ENCODE results near the gene PHF5A.

PHF5A gene

DNA sequence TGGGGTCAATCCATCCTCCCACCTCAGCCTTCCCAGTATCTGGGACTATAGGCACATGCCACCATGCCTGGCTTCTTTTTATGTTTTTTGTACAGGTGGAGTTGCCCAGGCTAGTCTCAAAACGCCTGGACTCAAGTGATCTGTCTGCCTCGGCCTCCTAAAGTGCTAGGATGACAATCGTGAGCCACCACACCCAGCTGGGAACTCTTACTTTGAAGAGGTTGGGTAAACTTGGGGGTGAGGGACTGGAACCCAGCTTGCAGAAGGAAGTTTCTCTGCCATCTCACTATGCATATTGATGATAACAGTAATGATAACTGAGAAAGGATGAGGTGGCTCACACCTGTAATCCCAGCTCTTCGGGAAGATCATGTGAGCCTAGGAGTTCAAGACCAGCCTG lies 36.3 kb upstream of the PHF5A start:
- Histone ChIP-seq H3K27me3 (no peaks in the 10 kb centered on the region), H3K9me3 (no peaks in the 10 kb centered on the region), H3K4me3 (ENCODE audit: low read depth, low read length) (no peak overlapping the region), H3K4me1 (no peaks in the 10 kb centered on the region), H3K36me3 (peaks cover 65% of the 10 kb centered on the region)
- DNase-seq = no peak
- TF ChIP-seq, protein P1, sequence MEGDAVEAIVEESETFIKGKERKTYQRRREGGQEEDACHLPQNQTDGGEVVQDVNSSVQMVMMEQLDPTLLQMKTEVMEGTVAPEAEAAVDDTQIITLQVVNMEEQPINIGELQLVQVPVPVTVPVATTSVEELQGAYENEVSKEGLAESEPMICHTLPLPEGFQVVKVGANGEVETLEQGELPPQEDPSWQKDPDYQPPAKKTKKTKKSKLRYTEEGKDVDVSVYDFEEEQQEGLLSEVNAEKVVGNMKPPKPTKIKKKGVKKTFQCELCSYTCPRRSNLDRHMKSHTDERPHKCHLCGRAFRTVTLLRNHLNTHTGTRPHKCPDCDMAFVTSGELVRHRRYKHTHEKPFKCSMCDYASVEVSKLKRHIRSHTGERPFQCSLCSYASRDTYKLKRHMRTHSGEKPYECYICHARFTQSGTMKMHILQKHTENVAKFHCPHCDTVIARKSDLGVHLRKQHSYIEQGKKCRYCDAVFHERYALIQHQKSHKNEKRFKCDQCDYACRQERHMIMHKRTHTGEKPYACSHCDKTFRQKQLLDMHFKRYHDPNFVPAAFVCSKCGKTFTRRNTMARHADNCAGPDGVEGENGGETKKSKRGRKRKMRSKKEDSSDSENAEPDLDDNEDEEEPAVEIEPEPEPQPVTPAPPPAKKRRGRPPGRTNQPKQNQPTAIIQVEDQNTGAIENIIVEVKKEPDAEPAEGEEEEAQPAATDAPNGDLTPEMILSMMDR (IDR thresholded peaks at IDR 0.05; ENCODE audit: low read depth, low read length) = no peak

DNA sequence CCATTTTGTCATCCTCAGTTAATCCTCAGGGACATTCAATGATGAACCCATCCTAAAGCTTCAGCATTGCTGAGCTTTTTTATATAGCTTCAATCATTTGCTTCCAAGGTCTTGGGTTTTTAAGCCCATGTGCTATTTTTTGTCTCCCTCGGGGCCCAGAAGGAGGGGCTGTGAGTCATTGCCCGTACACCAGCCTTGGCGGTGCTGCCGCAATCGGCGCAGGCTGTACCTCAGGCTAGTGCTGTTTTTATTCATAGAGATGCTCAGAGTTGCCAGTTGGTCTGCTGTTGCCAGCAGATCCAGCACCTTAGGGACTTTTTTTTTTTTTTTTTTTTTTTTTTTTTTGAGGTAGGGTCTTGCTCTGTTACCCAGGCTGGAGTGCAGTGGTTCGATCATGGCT lies 35.9 kb upstream of the PHF5A start:
- Histone ChIP-seq H3K36me3 (peaks cover 68% of the 10 kb centered on the region), H3K4me1 (no peaks in the 10 kb centered on the region), H3K27me3 (no peaks in the 10 kb centered on the region), H3K4me3 (ENCODE audit: low read depth, low read length) (no peak overlapping the region), H3K9me3 (no peaks in the 10 kb centered on the region)
- no peak for DNase-seq
- TF ChIP-seq, protein P1 (IDR thresholded peaks at IDR 0.05; ENCODE audit: low read depth, low read length) = no peak

DNA sequence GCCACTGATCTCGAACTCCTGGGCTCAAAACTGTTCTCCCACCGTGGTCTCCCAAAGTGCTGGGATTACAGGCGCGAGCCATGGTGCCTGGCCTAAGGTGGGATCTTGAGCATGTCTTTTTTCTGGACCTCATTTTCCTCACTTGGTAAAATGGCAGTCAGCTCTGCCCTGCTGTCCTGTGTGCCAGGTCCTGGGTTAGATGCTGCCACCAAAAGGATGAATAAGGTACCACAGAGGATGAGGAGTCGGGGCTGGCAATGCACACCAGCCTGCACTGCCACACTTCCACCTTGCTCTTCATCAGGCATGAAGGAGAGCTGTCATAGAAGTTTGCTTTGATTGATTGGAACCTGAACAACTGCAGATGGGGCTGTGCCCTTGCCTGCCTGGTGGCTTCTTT lies 32.7 kb upstream of the PHF5A start:
- Histone ChIP-seq H3K27me3 (no peaks in the 10 kb centered on the region), H3K9me3 (no peaks in the 10 kb centered on the region), H3K4me3 (ENCODE audit: low read depth, low read length) (no peak overlapping the region), H3K36me3 (peaks cover 55% of the 10 kb centered on the region), H3K4me1 (no peaks in the 10 kb centered on the region)
- TF ChIP-seq, protein P1 (IDR thresholded peaks at IDR 0.05; ENCODE audit: low read depth, low read length) = peak; percentile 50
- peak; percentile 37 for DNase-seq

DNA sequence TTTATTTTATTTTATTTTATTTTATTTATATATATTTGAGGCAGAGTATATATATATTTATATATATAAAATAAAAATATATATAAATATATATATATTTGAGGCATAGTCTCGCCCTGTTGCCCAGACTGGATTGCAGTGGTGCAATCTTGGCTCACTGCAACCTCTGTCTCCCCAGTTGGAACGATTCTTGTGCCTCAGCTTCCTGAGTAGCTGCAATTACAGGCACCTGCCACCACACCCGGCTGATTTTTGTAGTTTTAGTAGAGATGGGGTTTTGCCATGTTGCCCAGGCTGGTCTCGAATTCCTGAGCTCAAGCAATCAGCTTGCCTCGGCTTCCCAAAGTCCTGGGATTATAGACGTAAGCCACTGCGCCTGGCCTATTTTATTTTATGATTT lies 31.8 kb upstream of the PHF5A start:
- no peak overlapping the region for H3K4me3 ChIP-seq (ENCODE audit: low read depth, low read length)
- no peaks in the 10 kb centered on the region for H3K27me3 ChIP-seq
- TF ChIP-seq, protein P1 (IDR thresholded peaks at IDR 0.05; ENCODE audit: low read depth, low read length) = no peak
- no peak for DNase-seq
- peaks cover 55% of the 10 kb centered on the region for H3K36me3 ChIP-seq
- no peaks in the 10 kb centered on the region for H3K9me3 ChIP-seq
- no peaks in the 10 kb centered on the region for H3K4me1 ChIP-seq

DNA sequence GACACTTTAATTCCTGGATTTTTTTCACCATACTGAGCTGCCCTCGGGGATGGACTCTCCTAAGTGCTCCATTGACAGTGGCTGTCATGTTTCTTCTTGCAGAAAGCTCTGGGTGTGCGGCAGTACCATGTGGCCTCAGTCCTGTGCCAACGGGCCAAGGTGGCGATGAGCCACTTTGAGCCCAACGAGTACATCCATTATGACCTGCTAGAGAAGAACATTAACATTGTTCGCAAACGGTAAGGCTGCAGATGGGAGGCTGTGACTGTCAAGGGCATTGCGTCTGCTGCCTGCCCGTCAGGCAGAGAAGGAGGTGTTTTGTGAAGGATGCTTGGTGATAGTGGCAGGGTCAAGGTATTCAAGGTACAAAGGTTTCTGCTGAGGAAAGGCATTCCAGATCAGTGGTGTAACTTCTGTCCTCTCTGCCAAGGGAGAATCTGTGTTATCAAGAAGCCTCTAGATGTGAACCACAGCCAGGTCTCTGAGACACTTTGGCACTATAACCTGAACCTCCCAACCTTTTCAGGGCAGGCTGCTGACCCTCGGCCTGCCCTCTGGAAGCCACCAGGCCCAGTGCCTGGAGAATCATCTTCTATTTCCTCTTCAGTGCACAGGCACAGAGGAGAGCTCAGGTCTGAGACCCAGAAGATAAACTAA lies 31.3 kb upstream of the PHF5A start:
- H3K36me3 ChIP-seq = peaks cover 52% of the 10 kb centered on the region
- no peaks in the 10 kb centered on the region for H3K27me3 ChIP-seq
- H3K4me1 ChIP-seq = no peaks in the 10 kb centered on the region
- TF ChIP-seq, protein P1 (IDR thresholded peaks at IDR 0.05; ENCODE audit: low read depth, low read length) = no peak
- H3K4me3 ChIP-seq (ENCODE audit: low read depth, low read length) = no peak overlapping the region
- no peak for DNase-seq
- H3K9me3 ChIP-seq = no peaks in the 10 kb centered on the region

DNA sequence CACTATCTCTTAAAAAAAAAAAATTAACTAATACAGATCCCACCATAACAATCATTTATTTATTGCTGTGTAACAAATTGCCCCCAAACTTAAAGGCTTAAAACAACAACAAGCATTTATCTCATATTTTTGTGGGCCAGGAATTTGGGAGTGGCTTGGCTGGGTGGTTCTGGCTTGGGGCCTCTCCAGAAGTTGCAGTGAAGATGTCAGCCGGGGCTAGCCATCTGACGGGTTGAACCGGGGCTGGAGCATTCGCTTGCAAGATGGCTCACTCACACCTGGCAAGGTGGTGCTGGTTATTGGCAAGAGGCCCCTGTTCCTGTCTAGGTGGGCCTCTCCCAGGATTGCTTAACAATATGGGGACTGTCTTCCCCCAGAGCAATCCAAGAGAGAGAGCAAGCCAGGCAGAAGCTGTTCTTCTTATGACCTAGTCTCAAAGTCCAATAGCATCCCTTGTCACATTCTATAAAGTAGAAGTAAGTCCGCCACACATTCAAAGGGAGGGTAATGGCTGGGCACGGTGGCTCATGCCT lies 29.9 kb upstream of the PHF5A start:
- H3K27me3 ChIP-seq = no peaks in the 10 kb centered on the region
- DNase-seq = no peak
- no peak overlapping the region for H3K4me3 ChIP-seq (ENCODE audit: low read depth, low read length)
- H3K4me1 ChIP-seq = no peaks in the 10 kb centered on the region
- H3K36me3 ChIP-seq = peaks cover 40% of the 10 kb centered on the region
- TF ChIP-seq, protein P1 (IDR thresholded peaks at IDR 0.05; ENCODE audit: low read depth, low read length) = no peak
- H3K9me3 ChIP-seq = no peaks in the 10 kb centered on the region

Measured in BE2C (cell line).